SK-N-SH (cell line): ENCODE measurements around the gene INKA1.

Source experiments
- EZH2phosphoT487 ChIP-seq: fragments of 200-600 bp; sonication (generic); IDR thresholded peaks from 2 replicates; pipeline ENCODE4 v1.6.1; 2017; ENCODE audit warnings: low read depth, mixed run types, mild to moderate bottlenecking, antibody characterized with exemption, moderate library complexity, borderline replicate concordance
- FOSL2 ChIP-seq: IDR thresholded peaks from 2 replicates; pipeline ENCODE4 v1.4.0; 2012; ENCODE audit warnings: low read depth, mild to moderate bottlenecking, moderate library complexity, borderline replicate concordance
- JUND ChIP-seq: IDR thresholded peaks from 2 replicates; pipeline ENCODE4 v1.4.0; 2012
- RAD21 ChIP-seq: IDR thresholded peaks from 2 replicates; pipeline ENCODE4 v1.6.1; 2012; ENCODE audit warnings: mild to moderate bottlenecking, low read length
- RFX5 ChIP-seq: IDR thresholded peaks from 2 replicates; pipeline ENCODE4 v1.6.1; 2012; ENCODE audit warnings: mild to moderate bottlenecking, improper control_type of control experiment, low read length
- TF ChIP-seq, protein P1 (sequence below): fragments of 200-600 bp; sonication (generic); IDR thresholded peaks from 2 replicates; pipeline ENCODE4 v1.6.1; 2017; ENCODE audit warnings: antibody characterized with exemption, mild to moderate bottlenecking, moderate library complexity
- TF ChIP-seq, protein P2 (sequence below): IDR thresholded peaks from 2 replicates; pipeline ENCODE4 v1.6.1; 2012; ENCODE audit warnings: mild to moderate bottlenecking, low read depth, low read length, moderate library complexity

DNA sequence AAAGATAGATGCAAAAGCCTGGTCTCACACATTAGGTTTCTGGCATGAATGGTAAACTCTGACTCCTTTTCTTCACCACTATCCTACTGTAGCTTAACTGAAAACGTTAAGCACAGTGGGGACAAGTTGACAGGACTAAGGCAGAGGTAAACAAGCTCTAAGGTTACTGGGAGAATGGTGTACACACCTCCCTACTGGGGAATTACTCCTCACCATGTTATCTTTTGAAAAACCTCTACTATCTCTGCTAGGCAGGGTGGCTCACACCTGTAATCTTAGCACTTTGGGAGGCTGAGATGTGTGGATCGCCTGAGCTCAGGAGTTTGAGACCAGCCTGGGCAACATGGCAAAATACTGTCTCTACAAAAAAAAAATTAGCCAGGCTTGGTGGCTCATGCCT, 45.9 kb upstream of the INKA1 start:
- TF ChIP-seq EZH2phosphoT487 = no peak
- TF ChIP-seq FOSL2 = no peak
- TF ChIP-seq RFX5 = no peak
- TF ChIP-seq JUND = no peak
- no peak for TF ChIP-seq RAD21
- TF ChIP-seq, protein P1, sequence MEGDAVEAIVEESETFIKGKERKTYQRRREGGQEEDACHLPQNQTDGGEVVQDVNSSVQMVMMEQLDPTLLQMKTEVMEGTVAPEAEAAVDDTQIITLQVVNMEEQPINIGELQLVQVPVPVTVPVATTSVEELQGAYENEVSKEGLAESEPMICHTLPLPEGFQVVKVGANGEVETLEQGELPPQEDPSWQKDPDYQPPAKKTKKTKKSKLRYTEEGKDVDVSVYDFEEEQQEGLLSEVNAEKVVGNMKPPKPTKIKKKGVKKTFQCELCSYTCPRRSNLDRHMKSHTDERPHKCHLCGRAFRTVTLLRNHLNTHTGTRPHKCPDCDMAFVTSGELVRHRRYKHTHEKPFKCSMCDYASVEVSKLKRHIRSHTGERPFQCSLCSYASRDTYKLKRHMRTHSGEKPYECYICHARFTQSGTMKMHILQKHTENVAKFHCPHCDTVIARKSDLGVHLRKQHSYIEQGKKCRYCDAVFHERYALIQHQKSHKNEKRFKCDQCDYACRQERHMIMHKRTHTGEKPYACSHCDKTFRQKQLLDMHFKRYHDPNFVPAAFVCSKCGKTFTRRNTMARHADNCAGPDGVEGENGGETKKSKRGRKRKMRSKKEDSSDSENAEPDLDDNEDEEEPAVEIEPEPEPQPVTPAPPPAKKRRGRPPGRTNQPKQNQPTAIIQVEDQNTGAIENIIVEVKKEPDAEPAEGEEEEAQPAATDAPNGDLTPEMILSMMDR = no peak
- TF ChIP-seq, protein P2, sequence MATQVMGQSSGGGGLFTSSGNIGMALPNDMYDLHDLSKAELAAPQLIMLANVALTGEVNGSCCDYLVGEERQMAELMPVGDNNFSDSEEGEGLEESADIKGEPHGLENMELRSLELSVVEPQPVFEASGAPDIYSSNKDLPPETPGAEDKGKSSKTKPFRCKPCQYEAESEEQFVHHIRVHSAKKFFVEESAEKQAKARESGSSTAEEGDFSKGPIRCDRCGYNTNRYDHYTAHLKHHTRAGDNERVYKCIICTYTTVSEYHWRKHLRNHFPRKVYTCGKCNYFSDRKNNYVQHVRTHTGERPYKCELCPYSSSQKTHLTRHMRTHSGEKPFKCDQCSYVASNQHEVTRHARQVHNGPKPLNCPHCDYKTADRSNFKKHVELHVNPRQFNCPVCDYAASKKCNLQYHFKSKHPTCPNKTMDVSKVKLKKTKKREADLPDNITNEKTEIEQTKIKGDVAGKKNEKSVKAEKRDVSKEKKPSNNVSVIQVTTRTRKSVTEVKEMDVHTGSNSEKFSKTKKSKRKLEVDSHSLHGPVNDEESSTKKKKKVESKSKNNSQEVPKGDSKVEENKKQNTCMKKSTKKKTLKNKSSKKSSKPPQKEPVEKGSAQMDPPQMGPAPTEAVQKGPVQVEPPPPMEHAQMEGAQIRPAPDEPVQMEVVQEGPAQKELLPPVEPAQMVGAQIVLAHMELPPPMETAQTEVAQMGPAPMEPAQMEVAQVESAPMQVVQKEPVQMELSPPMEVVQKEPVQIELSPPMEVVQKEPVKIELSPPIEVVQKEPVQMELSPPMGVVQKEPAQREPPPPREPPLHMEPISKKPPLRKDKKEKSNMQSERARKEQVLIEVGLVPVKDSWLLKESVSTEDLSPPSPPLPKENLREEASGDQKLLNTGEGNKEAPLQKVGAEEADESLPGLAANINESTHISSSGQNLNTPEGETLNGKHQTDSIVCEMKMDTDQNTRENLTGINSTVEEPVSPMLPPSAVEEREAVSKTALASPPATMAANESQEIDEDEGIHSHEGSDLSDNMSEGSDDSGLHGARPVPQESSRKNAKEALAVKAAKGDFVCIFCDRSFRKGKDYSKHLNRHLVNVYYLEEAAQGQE = no peak
